ENCODE data around the gene RNF213.

DNA sequence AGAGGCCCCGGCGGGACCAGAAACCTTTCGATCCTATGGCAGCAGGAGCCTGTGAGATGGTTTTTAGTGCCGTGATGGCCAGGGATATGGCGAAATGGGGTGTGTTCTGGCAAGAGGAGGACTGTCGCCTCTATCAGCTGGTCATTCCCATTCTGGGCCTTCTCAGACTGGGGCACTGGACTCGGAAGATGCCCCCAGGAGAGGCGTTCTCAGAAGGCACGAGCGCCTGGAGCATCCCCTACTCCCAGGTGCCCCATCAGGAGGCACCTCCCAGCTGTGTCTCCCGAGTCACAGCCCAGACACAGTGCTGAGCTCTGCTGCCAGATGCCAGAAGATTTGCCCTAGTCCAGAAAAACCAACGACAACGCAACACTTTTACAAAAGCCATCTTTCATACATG is 99.7 kb downstream of the RNF213 start:
- TF ChIP-seq, protein P1, sequence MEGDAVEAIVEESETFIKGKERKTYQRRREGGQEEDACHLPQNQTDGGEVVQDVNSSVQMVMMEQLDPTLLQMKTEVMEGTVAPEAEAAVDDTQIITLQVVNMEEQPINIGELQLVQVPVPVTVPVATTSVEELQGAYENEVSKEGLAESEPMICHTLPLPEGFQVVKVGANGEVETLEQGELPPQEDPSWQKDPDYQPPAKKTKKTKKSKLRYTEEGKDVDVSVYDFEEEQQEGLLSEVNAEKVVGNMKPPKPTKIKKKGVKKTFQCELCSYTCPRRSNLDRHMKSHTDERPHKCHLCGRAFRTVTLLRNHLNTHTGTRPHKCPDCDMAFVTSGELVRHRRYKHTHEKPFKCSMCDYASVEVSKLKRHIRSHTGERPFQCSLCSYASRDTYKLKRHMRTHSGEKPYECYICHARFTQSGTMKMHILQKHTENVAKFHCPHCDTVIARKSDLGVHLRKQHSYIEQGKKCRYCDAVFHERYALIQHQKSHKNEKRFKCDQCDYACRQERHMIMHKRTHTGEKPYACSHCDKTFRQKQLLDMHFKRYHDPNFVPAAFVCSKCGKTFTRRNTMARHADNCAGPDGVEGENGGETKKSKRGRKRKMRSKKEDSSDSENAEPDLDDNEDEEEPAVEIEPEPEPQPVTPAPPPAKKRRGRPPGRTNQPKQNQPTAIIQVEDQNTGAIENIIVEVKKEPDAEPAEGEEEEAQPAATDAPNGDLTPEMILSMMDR (IDR thresholded peaks at IDR 0.05; ENCODE audit: insufficient read depth, low read depth, low read length): no peak
- TF ChIP-seq EZH2 (IDR thresholded peaks at IDR 0.05; ENCODE audit: insufficient read depth, low read length): no peak
